Measurements from ENCODE around the gene ANKRD12.
"Not testable (repeated sequence)": the region's sequence is repeated elsewhere in the genome, so short reads cannot be mapped to it uniquely, and the experiment has no call there.

ANKRD12 gene

GRCh38 chr18:9150121-9150520, 13.5 kb downstream of the ANKRD12 start:
- Histone ChIP-seq H3K9ac (ENCODE audit: low read depth, low read length) (no peak overlapping the region), H3K27me3 (ENCODE audit: insufficient read depth, low read length) (no peaks in the 10 kb centered on the region), H3K27ac (ENCODE audit: low read length) (no peak overlapping the region), H3K9me3 (ENCODE audit: insufficient read depth, low read depth, low read length) (no peaks in the 10 kb centered on the region), H3K4me3 (ENCODE audit: low read length) (no peak overlapping the region), H3K4me1 (ENCODE audit: insufficient read depth, low read length) (no peaks in the 10 kb centered on the region), H3K36me3 (ENCODE audit: insufficient read depth, low read depth, low read length) (no peaks in the 10 kb centered on the region)

DNA sequence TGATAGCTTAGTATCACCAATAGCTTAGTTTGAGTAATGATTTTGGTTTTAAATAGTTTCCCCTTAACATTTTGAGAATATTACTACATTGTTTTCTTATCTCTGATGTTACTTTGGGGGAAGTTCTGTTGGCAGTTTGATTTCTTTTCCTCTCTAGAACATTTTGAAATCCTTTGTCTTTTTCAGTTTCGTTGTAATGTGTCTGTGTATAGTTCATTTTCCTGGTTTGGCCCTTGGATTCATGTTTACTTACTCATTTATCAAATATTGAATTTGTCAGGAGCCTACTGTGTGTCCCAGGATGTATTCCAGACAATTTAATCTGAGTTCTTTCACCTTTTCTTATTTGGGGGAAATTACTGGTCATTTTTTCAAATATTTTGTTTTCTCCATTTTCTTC, 16.7 kb downstream of the ANKRD12 start:
- Histone ChIP-seq H3K27me3 (ENCODE audit: insufficient read depth, low read length) (no peaks in the 10 kb centered on the region), H3K9me3 (ENCODE audit: insufficient read depth, low read depth, low read length) (no peaks in the 10 kb centered on the region), H3K4me3 (ENCODE audit: low read length) (no peak overlapping the region), H3K27ac (ENCODE audit: low read length) (no peak overlapping the region), H3K9ac (ENCODE audit: low read depth, low read length) (no peak overlapping the region), H3K36me3 (ENCODE audit: insufficient read depth, low read depth, low read length) (no peaks in the 10 kb centered on the region), H3K4me1 (ENCODE audit: insufficient read depth, low read length) (no peaks in the 10 kb centered on the region)

DNA sequence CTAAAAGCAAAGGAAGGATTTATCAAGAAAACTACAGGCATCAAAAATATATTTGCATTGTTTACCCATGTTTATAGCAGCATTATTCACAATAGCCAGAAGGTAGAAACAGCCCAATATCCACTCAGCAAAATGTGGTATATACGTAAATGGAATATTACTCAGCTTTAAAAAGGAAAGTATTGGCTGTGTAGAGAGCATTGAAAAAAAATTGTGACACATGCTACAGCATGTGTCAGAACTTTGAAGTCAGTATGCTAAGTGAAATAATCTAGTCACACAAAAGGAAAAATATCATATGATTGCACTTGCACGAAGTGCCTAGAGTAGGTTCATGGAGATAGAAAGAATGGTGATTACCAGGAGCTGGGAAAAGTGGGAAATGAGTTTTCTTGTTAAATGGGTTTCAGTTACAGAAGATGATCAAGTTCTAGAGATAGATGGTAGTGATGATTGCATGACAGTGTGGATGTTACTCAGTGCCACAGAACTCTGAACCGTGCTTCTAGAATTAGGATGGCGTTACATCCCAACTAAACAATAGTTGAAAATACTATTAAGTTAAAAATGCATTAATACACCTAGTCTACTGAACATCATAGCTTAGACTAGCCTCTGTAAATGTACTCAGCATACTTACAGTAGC, 20.1 kb downstream of the ANKRD12 start:
- H3K4me1 ChIP-seq (ENCODE audit: insufficient read depth, low read length), result no peaks in the 10 kb centered on the region
- H3K9me3 ChIP-seq (ENCODE audit: insufficient read depth, low read depth, low read length), result no peaks in the 10 kb centered on the region
- H3K36me3 ChIP-seq (ENCODE audit: insufficient read depth, low read depth, low read length), result no peaks in the 10 kb centered on the region
- no peaks in the 10 kb centered on the region for H3K27me3 ChIP-seq (ENCODE audit: insufficient read depth, low read length)
- H3K27ac ChIP-seq (ENCODE audit: low read length), result no peak overlapping the region
- no peak overlapping the region for H3K9ac ChIP-seq (ENCODE audit: low read depth, low read length)
- H3K4me3 ChIP-seq (ENCODE audit: low read length), result no peak overlapping the region

DNA sequence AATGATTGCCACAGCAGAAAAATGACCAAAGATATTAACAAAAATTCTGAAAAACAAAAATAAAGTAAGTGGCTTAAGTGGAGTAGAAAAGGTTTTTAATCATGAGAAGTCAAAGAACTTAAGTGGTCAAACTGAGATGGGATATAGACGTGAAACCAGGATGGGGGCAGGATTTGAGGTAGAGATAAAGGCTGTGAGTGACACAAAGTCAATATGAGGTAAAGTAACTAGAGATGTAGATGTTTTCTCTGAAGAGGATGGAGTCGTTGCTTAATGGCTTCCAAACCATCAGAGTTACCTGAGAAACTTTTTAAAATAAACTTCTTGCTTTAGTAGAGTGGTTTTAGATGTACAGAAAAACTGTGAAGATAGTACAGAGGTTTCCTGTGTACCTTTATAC, 21.2 kb downstream of the ANKRD12 start:
- Histone ChIP-seq H3K9ac (ENCODE audit: low read depth, low read length) (no peak overlapping the region), H3K36me3 (ENCODE audit: insufficient read depth, low read depth, low read length) (no peaks in the 10 kb centered on the region), H3K4me1 (ENCODE audit: insufficient read depth, low read length) (no peaks in the 10 kb centered on the region), H3K4me3 (ENCODE audit: low read length) (no peak overlapping the region), H3K9me3 (ENCODE audit: insufficient read depth, low read depth, low read length) (peaks cover 7% of the 10 kb centered on the region; the same call in 1 of the 2 replicates), H3K27ac (ENCODE audit: low read length) (no peak overlapping the region), H3K27me3 (ENCODE audit: insufficient read depth, low read length) (no peaks in the 10 kb centered on the region)

DNA sequence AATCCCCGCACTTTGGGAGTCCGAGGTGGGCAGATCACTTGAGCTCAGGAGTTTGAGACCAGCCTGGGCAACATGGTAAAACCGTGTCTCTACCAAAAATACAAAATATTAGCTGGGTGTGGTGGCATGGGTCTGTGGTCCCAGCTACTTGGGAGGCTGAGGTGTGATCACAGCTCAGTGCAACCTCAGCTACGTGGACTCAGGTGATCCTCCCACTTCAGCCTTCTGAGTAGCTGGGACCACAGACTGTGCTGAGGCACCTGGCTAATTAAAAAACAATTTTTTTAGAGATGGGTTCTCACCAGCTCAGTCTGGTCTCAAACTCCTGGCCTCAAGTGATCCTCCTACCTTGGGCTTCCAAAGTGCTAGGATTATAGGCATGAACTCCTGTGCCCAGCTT, 23.4 kb downstream of the ANKRD12 start:
- Histone ChIP-seq H3K4me1 (ENCODE audit: insufficient read depth, low read length) (no peaks in the 10 kb centered on the region), H3K4me3 (ENCODE audit: low read length) (no peak overlapping the region), H3K27ac (ENCODE audit: low read length) (no peak overlapping the region), H3K9me3 (ENCODE audit: insufficient read depth, low read depth, low read length) (peaks cover 7% of the 10 kb centered on the region; the same call in 1 of the 2 replicates), H3K36me3 (ENCODE audit: insufficient read depth, low read depth, low read length) (no peaks in the 10 kb centered on the region), H3K27me3 (ENCODE audit: insufficient read depth, low read length) (no peaks in the 10 kb centered on the region), H3K9ac (ENCODE audit: low read depth, low read length) (no peak overlapping the region)

DNA sequence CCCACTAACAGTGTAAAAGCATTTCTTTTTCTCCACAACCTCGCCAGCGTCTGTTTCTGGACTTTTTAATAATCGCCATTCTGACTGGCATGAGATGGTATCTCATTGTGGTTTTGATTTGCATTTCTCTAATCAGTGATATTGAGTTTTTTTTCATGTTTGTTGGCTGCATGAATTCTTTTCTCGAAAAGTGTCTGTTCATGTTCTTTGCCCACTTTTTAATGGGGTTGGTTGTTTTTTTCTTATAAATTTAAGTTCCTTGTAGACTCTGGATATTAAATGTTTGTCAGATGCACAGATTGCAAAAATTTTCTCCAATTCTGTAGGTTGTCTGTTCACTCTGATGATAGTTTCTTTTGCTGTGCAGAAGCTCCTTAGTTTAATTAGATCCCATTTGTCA, 26.1 kb downstream of the ANKRD12 start:
- not testable (repeated sequence) for H3K9me3 ChIP-seq (ENCODE audit: insufficient read depth, low read depth, low read length); H3K27me3 ChIP-seq (ENCODE audit: insufficient read depth, low read length); H3K36me3 ChIP-seq (ENCODE audit: insufficient read depth, low read depth, low read length); H3K4me3 ChIP-seq (ENCODE audit: low read length); H3K4me1 ChIP-seq (ENCODE audit: insufficient read depth, low read length); H3K9ac ChIP-seq (ENCODE audit: low read depth, low read length); H3K27ac ChIP-seq (ENCODE audit: low read length)

GRCh38 chr18:9164149-9164548, 27.6 kb downstream of the ANKRD12 start:
- not testable (repeated sequence) for H3K9ac ChIP-seq (ENCODE audit: low read depth, low read length); H3K4me3 ChIP-seq (ENCODE audit: low read length); H3K4me1 ChIP-seq (ENCODE audit: insufficient read depth, low read length); H3K27me3 ChIP-seq (ENCODE audit: insufficient read depth, low read length); H3K9me3 ChIP-seq (ENCODE audit: insufficient read depth, low read depth, low read length); H3K27ac ChIP-seq (ENCODE audit: low read length); H3K36me3 ChIP-seq (ENCODE audit: insufficient read depth, low read depth, low read length)

- not testable (repeated sequence) for H3K9me3 ChIP-seq (ENCODE audit: insufficient read depth, low read depth, low read length); H3K27ac ChIP-seq (ENCODE audit: low read length); H3K4me3 ChIP-seq (ENCODE audit: low read length); H3K27me3 ChIP-seq (ENCODE audit: insufficient read depth, low read length); H3K4me1 ChIP-seq (ENCODE audit: insufficient read depth, low read length); H3K9ac ChIP-seq (ENCODE audit: low read depth, low read length); H3K36me3 ChIP-seq (ENCODE audit: insufficient read depth, low read depth, low read length)
These were observed 29.3 kb downstream of the ANKRD12 start for GRCh38 chr18:9165883-9166282.

DNA sequence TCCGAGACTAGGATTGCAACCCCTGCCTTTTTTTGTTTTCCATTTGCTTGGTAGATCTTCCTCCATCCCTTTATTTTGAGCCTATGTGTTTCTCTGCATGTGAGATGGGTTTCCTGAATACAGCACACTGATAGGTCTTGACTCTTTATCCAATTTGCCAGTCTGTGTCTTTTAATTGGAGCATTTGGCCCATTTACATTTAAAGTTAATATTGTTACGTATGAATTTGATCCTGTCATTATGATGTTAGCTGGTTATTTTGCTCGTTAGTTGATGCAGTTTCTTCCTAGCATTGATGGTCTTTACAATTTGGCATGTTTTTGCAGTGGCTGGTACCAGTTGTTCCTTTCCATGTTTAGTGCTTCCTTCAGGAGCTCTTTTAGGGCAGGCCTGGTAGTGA, 32.9 kb downstream of the ANKRD12 start:
- H3K9me3 ChIP-seq (ENCODE audit: insufficient read depth, low read depth, low read length); H3K9ac ChIP-seq (ENCODE audit: low read depth, low read length); H3K4me3 ChIP-seq (ENCODE audit: low read length); H3K27me3 ChIP-seq (ENCODE audit: insufficient read depth, low read length); H3K27ac ChIP-seq (ENCODE audit: low read length); H3K4me1 ChIP-seq (ENCODE audit: insufficient read depth, low read length); H3K36me3 ChIP-seq (ENCODE audit: insufficient read depth, low read depth, low read length): not testable (repeated sequence)

DNA sequence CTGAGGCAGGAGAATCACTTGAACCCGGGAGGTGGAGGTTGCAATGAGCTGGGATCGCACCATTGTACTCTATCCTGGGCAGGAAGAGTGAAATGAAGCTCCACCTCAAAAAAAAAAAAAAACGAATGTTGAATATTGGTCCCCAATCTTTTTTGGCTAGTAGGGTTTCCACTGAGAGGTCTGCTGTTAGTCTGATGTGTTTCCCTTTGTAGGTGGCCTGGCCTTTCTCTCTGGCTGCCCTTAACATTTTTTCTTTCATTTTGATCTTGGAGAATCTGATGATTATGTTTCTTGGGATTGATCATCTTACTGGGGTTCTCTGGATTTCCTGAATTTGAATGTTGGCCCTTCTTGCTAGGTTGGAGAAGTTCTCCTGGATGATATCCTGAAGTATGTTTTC, 35.3 kb downstream of the ANKRD12 start:
- H3K9ac ChIP-seq (ENCODE audit: low read depth, low read length); H3K9me3 ChIP-seq (ENCODE audit: insufficient read depth, low read depth, low read length); H3K36me3 ChIP-seq (ENCODE audit: insufficient read depth, low read depth, low read length); H3K4me1 ChIP-seq (ENCODE audit: insufficient read depth, low read length); H3K4me3 ChIP-seq (ENCODE audit: low read length); H3K27ac ChIP-seq (ENCODE audit: low read length); H3K27me3 ChIP-seq (ENCODE audit: insufficient read depth, low read length): not testable (repeated sequence)

DNA sequence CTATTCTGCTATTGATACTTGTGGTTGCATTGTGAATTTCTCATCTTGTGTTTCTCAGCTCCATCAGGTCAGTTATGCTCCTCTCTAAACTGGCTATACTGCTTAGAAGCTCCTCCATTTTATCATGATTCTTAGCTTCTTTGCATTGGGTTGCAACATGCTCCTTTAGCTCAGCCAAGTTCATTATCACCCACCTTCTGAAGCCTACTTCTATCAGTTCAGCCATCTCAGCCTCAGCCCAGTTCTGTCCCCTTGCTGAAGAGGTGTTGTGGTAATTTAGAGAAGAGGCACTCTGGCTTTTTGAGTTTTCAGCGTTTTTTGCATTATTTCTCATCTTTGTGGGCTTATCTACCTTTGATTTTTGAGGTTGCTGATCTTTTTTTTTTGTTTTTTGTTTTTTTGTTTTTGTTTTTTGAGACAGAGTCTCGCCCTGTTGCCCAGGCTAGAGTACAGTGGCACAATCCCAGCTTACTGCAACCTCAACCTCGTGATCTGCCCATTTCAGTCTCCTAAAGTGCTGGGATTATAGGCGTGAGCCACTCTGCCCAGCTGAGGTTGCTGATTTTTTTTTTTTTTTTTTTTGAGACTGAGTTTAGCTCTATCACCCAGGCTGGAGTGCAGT, 36.0 kb downstream of the ANKRD12 start:
- H3K4me1 ChIP-seq (ENCODE audit: insufficient read depth, low read length), result no peaks in the 10 kb centered on the region
- H3K9me3 ChIP-seq (ENCODE audit: insufficient read depth, low read depth, low read length), result no peaks in the 10 kb centered on the region
- no peaks in the 10 kb centered on the region for H3K27me3 ChIP-seq (ENCODE audit: insufficient read depth, low read length)
- H3K36me3 ChIP-seq (ENCODE audit: insufficient read depth, low read depth, low read length), result no peaks in the 10 kb centered on the region
- no peak overlapping the region for H3K4me3 ChIP-seq (ENCODE audit: low read length)
- no peak overlapping the region for H3K9ac ChIP-seq (ENCODE audit: low read depth, low read length)
- H3K27ac ChIP-seq (ENCODE audit: low read length), result no peak overlapping the region

DNA sequence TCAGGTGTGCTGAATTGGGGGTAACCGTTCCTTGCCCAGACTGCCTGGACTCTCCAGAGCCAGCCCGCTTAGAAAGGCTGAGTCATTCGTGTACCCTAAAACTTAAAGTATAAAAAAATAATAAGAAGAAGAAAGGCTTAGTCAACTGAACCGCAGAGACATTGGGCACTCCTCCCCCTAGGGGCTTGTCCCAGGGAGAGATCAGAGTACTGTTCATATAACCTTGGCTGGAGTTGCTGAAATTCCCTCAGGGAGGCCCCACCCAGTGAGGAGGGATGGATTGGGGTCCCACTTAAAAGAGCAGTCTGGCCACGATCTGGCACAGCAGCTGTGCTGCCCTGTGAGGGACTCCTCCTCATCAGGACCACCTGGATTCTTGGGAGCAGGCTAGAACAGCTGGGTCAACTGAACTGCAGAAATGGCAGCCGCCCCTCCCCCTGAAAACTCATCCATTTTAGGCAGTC, 37.2 kb downstream of the ANKRD12 start:
- no peaks in the 10 kb centered on the region for H3K36me3 ChIP-seq (ENCODE audit: insufficient read depth, low read depth, low read length)
- no peaks in the 10 kb centered on the region for H3K9me3 ChIP-seq (ENCODE audit: insufficient read depth, low read depth, low read length)
- no peaks in the 10 kb centered on the region for H3K4me1 ChIP-seq (ENCODE audit: insufficient read depth, low read length)
- no peak overlapping the region for H3K9ac ChIP-seq (ENCODE audit: low read depth, low read length)
- no peaks in the 10 kb centered on the region for H3K27me3 ChIP-seq (ENCODE audit: insufficient read depth, low read length)
- H3K4me3 ChIP-seq (ENCODE audit: low read length), result no peak overlapping the region
- H3K27ac ChIP-seq (ENCODE audit: low read length), result no peak overlapping the region

All from iPS-20b (cell line).